GM23248 (cell line): ENCODE measurements around the gene DAAM1. TPM values are rescaled to one million over a fixed set of nuclear protein-coding genes. Genes with fewer than 3 reads are reported as not detected.

Source experiments
- DNase-seq: peaks from one replicate; pipeline ENCODE4 v3.0.0-alpha.2; 2015
- H2AFZ ChIP-seq: fragments of 200-600 bp; sonication (generic); 2 replicates; pipeline ENCODE4 v1.6.1; 2016; ENCODE audit warnings: antibody characterized with exemption
- H3F3A ChIP-seq: fragments of 200-600 bp; sonication (generic); 2 replicates; pipeline ENCODE4 v1.6.1; 2016; ENCODE audit warnings: mild to moderate bottlenecking, antibody characterized with exemption, mixed run types; ENCODE audit not compliant: insufficient read depth
- H3K27ac ChIP-seq: fragments of 200-600 bp; sonication (generic); 2 replicates; pipeline ENCODE4 v1.5.1; 2016; ENCODE audit warnings: mild to moderate bottlenecking
- H3K27me3 ChIP-seq: fragments of 200-600 bp; sonication (generic); replicated peaks from 2 replicates; pipeline ENCODE4 v1.6.1; 2016; ENCODE audit warnings: mild to moderate bottlenecking; ENCODE audit not compliant: insufficient read depth
- H3K36me3 ChIP-seq: fragments of 200-600 bp; sonication (generic); 2 replicates; pipeline ENCODE4 v1.6.1; 2016; ENCODE audit warnings: low read depth, mild to moderate bottlenecking
- H3K4me1 ChIP-seq: fragments of 200-600 bp; sonication (generic); 2 replicates; pipeline ENCODE4 v1.6.1; 2016; ENCODE audit warnings: mild to moderate bottlenecking; ENCODE audit not compliant: insufficient read depth
- H3K4me2 ChIP-seq: fragments of 200-600 bp; sonication (generic); one replicate; pipeline ENCODE4 v1.6.1; 2016; ENCODE audit warnings: mild to moderate bottlenecking; ENCODE audit not compliant: unreplicated experiment
- H3K4me3 ChIP-seq: fragments of 200-600 bp; sonication (generic); 2 replicates; pipeline ENCODE4 v1.5.1; 2016; ENCODE audit warnings: mild to moderate bottlenecking
- H3K79me2 ChIP-seq: fragments of 200-600 bp; sonication (generic); 2 replicates; pipeline ENCODE4 v1.6.1; 2016; ENCODE audit warnings: mild to moderate bottlenecking; ENCODE audit not compliant: insufficient read depth
- H3K9ac ChIP-seq: fragments of 200-600 bp; sonication (generic); 2 replicates; pipeline ENCODE4 v1.6.1; 2016; ENCODE audit warnings: mild to moderate bottlenecking
- H3K9me2 ChIP-seq: fragments of 200-600 bp; sonication (generic); 2 replicates; pipeline ENCODE4 v1.6.1; 2016; ENCODE audit warnings: mixed run types, mild to moderate bottlenecking, moderate library complexity; ENCODE audit not compliant: insufficient read depth
- H3K9me3 ChIP-seq: fragments of 200-600 bp; sonication (generic); one replicate; pipeline ENCODE4 v1.6.1; 2017; ENCODE audit warnings: low read depth
- H4K20me1 ChIP-seq: fragments of 200-600 bp; sonication (generic); 2 replicates; pipeline ENCODE4 v1.6.0; 2016; ENCODE audit not compliant: insufficient read depth
- EZH2 ChIP-seq: fragments of 200-600 bp; sonication (generic); IDR thresholded peaks from 2 replicates; pipeline ENCODE4 v1.6.1; 2018; ENCODE audit warnings: antibody characterized with exemption, mild to moderate bottlenecking; ENCODE audit not compliant: insufficient read depth, poor library complexity, severe bottlenecking
- EZH2phosphoT487 ChIP-seq: fragments of 200-600 bp; sonication (generic); IDR thresholded peaks from 2 replicates; pipeline ENCODE4 v1.6.1; 2018; ENCODE audit warnings: antibody characterized with exemption, moderate library complexity, mild to moderate bottlenecking, low read depth; ENCODE audit not compliant: insufficient read depth
- WGBS, 2 experiments: methylation state at CpG; one replicate each; pipeline ENCODE4 v1.1.6; 2015 to 2017; ENCODE audit warnings: low lambda C conversion rate in 2 of 2, low coverage in 1 of 2; ENCODE audit errors: missing lambda C conversion rate in 2 of 2; 5-methylcytosine and 5-hydroxymethylcytosine counted together
- in situ Hi-C: fragments of 300-500 bp; cut with MboI; formaldehyde crosslinking; loops from 2 replicates; pipeline ENCODE4 v1.15.0; 2020
- polyA plus RNA-seq: library from polyadenylated mRNA; unstranded; fragments of >200 nt; fragmentation: Nextera tagmentation; extraction: Ambion mirVana; gene quantifications from 2 replicates; pipeline ENCODE4 v1.2.1, GENCODE V29; 2016
- total RNA-seq: library from RNA; depleted of rRNA; stranded (reverse); fragments of >200 nt; shearing (Covaris generic); gene quantifications from 2 replicates; pipeline ENCODE4 v1.2.3, GENCODE V29; 2014

Gene DAAM1
- total and polyA plus RNA-seq, 2 experiments from 2014 or later, result 17.4 to 17.5 TPM

DNA sequence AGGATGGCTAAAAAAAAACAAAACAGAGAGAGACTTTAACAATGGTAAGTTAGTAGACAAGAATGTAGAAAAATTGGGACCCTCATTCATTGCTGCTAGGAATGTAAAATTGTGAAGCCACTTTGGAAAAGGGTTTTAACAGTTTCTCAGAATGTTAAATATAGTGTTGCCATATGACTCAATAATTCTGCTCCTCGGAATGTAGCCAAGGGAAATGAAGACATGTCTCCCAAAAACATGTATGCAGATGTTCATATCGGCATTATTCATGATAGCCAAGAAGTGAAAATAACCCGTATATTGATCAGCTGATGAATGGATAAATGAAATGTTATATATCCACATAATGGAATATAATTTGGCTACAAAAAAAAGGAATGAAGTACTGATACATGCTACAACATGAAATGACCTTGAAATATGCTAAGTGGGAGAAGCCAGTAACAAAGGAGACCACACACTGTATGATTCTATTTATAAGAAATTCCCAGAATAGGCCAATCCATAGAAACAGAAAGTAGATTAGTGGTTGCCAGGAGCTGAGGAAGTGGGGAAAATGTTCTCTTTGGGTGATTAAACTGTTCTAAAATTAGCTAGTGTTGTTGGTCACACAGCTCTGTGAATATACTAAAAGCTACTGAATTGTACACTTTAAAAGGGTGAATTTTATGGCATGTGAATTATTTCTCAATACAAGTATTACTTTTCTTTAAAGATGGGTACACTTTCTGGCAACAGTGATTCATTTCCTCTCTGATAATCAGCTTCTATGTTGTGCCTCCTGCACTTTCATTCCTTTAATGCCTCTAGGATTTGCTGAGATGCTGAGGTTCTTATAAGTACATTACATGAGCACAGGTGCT lies 132.5 kb downstream of the DAAM1 start:
- peak overlapping the region; percentile 41 for H3K9ac ChIP-seq
- WGBS, 2 experiments, result 36 to 44% methylated on average over 3 of the region's 3 CpGs

DNA sequence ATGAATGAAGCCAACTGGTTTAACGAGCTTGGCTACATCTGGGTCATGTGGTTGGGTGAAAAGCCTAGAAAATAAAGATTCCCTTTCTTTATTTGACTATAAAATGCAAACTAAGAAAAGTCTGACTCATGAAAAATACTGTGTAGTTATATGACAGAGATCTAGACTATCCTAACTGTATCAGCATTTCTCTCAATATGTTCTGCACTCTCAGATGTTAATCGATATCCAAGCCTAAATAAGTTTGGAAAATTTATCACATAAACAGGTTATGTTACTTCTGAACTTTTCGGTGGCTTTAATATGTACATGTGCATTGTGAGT lies 133.1 kb downstream of the DAAM1 start:
- peaks cover 35% of the 10 kb centered on the region for H3F3A ChIP-seq
- H4K20me1 ChIP-seq, result no peaks in the 10 kb centered on the region
- H3K27ac ChIP-seq, result peak overlapping the region; percentile 76
- 0 out of 2 replicates have a peak, but pooled peaks cover 5% of the 10 kb centered on the region for H3K79me2 ChIP-seq
- no peaks in the 10 kb centered on the region for H3K36me3 ChIP-seq
- no peak for TF ChIP-seq EZH2
- no peak for TF ChIP-seq EZH2phosphoT487
- H3K4me2 ChIP-seq, result peak overlapping the region; percentile 63
- peak overlapping the region; percentile 41 for H3K9ac ChIP-seq
- no peaks in the 10 kb centered on the region for H3K27me3 ChIP-seq
- no peaks in the 10 kb centered on the region for H3K9me2 ChIP-seq
- 77% methylated on average over 3 of the region's 3 CpGs for WGBS, 2 experiments
- DNase-seq, result no peak
- no peak overlapping the region for H2AFZ ChIP-seq
- no peaks in the 10 kb centered on the region for H3K9me3 ChIP-seq
- H3K4me3 ChIP-seq, result peak overlapping the region; percentile 24; the same call in 1 of the 2 replicates
- in situ Hi-C loops, result no loop called here
- H3K4me1 ChIP-seq, result peaks cover 33% of the 10 kb centered on the region

More for the DNA sequence above, 132.5 kb downstream of the DAAM1 start:
- H3K27me3 ChIP-seq, result no peaks in the 10 kb centered on the region
- H3K36me3 ChIP-seq, result no peaks in the 10 kb centered on the region
- no peak for TF ChIP-seq EZH2phosphoT487
- TF ChIP-seq EZH2, result no peak
- H3K27ac ChIP-seq, result peak overlapping the region; percentile 76
- peaks cover 27% of the 10 kb centered on the region for H3K4me1 ChIP-seq
- no peaks in the 10 kb centered on the region for H4K20me1 ChIP-seq
- no peaks in the 10 kb centered on the region for H3K9me3 ChIP-seq
- H3K4me2 ChIP-seq, result peak overlapping the region; percentile 63
- no peak overlapping the region for H2AFZ ChIP-seq
- peak; percentile 69 for DNase-seq
- H3F3A ChIP-seq, result peaks cover 32% of the 10 kb centered on the region
- in situ Hi-C loops, result no loop called here
- H3K79me2 ChIP-seq, result 0 out of 2 replicates have a peak, but pooled peaks cover 5% of the 10 kb centered on the region
- H3K9me2 ChIP-seq, result no peaks in the 10 kb centered on the region
- H3K4me3 ChIP-seq, result peak overlapping the region; percentile 24

- DNase-seq, result peak; percentile 72
- WGBS, 2 experiments, result 26 to 27% methylated on average over 2 of the region's 2 CpGs
- Histone ChIP-seq H3K79me2 (no peaks in the 10 kb centered on the region), H3K4me3 (no peak overlapping the region), H3K27me3 (no peaks in the 10 kb centered on the region), H3K9me3 (no peaks in the 10 kb centered on the region), H3F3A (peaks cover 31% of the 10 kb centered on the region), H3K27ac (peak overlapping the region; percentile 29), H3K9ac (no peak overlapping the region), H4K20me1 (no peaks in the 10 kb centered on the region), H3K4me2 (no peak overlapping the region), H3K36me3 (peaks cover 7% of the 10 kb centered on the region; the same call in 1 of the 2 replicates), H2AFZ (no peak overlapping the region), H3K9me2 (no peaks in the 10 kb centered on the region), H3K4me1 (peaks cover 31% of the 10 kb centered on the region)
- TF ChIP-seq EZH2 (no peak), EZH2phosphoT487 (no peak)
- in situ Hi-C loops, result no loop called here
Observed at GRCh38 chr14:59325906-59326305, 137.4 kb downstream of the DAAM1 start.

- Histone ChIP-seq H3K9me3 (no peaks in the 10 kb centered on the region), H3K4me2 (no peak overlapping the region), H4K20me1 (no peaks in the 10 kb centered on the region), H3K36me3 (peaks cover 18% of the 10 kb centered on the region), H3F3A (peaks cover 29% of the 10 kb centered on the region), H3K27me3 (no peaks in the 10 kb centered on the region), H2AFZ (no peak overlapping the region), H3K4me3 (no peak overlapping the region), H3K79me2 (no peaks in the 10 kb centered on the region), H3K9ac (no peak overlapping the region), H3K9me2 (no peaks in the 10 kb centered on the region), H3K27ac (no peak overlapping the region), H3K4me1 (peaks cover 34% of the 10 kb centered on the region)
- in situ Hi-C loops, result no loop called here
- DNase-seq, result no peak
- TF ChIP-seq EZH2 (no peak), EZH2phosphoT487 (no peak)
- 90% methylated on average over 4 of the region's 4 CpGs for WGBS, 2 experiments
Observed at GRCh38 chr14:59328454-59328853, 140.0 kb downstream of the DAAM1 start.
